ENCODE measurements around the gene CCIN.
A peak's percentile ranks its signal among the peaks of the same experiment; 100 is the strongest.

The CCIN gene

GRCh38 chr9:36193023-36193422 is 23.8 kb downstream of the CCIN start:
- no peak for DNase-seq

GRCh38 chr9:36194326-36195000 is 25.3 kb downstream of the CCIN start:
- DNase-seq, result no peak

DNA sequence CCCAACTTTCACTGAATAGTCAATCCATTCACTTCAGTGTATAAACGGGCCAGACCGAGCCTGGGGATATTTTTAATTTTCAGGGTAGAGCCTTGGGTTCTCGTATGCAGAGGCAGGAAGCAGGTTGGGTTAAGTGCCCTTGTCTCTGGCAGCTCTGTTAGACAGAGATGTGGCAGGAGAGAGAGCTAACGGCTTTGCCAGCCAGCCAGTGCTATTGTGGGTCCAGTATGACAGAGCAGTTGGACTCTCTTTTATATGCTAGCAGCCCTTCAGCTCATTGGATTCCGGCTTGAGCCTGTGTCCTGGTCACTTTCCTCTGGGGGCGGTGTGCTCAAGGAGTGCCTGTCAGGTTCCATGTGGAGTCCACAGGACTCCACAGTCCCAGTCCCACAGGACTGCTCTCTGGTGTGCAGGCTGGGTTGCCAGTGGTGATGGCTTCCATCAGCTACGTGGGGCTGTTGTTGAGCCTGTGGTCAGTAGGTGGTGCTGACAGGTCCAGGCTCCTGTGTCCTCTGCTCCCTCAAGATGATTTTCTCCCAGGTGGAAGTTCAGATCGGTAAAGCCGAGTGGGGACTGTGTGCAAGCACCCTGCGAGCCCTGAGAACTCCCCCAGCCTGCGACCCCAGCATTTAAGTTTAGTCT is 35.8 kb downstream of the CCIN start:
- no peak for DNase-seq

DNA sequence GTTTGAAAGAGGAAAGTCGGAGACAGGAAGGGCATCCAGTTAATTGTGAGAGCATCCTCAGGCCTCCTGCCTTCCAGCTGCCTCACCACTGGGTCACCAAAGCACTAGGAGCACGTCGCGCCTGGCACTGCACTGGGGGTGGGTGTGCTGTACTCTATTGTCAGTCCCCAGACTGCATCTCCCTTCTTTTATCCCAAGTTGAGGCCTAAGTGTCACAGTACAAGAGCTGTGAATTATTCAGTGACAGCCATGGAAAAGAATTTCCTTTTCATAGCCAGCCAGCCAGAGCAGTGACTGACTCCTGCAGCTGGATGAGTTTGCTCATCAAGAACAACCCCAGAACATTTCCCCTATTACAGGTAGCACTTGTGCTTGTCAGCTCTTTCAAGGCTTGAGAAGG is 37.8 kb downstream of the CCIN start:
- peak; percentile 47 for DNase-seq

- peak; percentile 17 for DNase-seq
These were observed 38.4 kb downstream of the CCIN start for GRCh38 chr9:36207546-36208012.

GRCh38 chr9:36208521-36209253 is 39.5 kb downstream of the CCIN start:
- no peak for DNase-seq

- DNase-seq, result no peak
These were observed 41.5 kb downstream of the CCIN start for GRCh38 chr9:36210722-36211121.

DNA sequence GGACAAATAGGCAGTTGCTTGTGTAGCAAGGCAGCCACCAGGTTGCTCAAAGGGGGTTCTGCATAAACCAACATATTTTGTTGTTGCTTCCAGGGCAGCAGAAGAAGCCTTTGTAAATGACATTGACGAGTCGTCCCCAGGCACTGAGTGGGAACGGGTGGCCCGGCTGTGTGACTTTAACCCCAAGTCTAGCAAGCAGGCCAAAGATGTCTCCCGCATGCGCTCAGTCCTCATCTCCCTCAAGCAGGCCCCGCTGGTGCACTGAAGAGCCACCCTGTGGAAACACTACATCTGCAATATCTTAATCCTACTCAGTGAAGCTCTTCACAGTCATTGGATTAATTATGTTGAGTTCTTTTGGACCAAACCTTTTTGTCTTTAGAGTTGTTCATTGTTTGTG is 42.3 kb downstream of the CCIN start:
- no peak for DNase-seq

DNA sequence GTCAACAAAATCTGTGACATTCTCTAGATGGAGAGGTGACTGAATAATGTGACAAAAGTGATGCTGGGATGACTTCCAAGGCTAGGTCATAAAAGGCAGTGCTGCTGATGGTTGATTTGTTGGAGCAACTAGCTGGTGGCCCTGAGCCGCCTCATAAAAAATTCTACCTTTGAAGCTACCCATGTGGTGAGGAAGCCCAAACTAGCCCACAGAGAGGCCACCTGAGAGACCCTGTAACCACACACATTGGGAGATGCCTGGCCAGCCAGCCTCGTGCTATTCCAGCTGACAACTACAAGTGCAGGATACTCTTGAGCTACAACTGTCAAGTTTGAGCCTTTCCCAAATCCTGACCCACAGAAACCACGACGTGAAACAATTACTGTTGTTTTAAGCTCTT is 44.2 kb downstream of the CCIN start:
- DNase-seq, result no peak

DNA sequence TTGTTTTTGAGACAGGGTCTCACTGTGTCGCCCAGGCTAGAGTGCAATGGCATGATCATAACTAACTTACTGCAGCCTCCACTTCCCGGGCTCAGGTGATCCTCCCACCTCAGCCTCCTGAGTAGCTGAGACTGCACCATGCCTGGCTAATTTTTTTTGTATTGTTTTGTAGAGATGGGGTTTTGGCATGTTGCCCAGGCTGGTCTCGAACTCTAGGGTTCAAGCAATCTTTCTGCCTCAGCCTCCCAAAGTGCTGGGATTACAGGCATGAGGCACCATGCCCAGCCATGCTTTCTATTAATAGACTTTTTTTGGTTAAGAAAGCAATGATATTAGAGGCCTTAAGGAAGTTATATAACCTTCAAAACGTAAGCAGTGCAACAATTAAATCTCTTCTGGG is 44.8 kb downstream of the CCIN start:
- no peak for DNase-seq

GRCh38 chr9:36214571-36214970 is 45.4 kb downstream of the CCIN start:
- peak; percentile 23 for DNase-seq

- no peak for DNase-seq
These were observed 48.2 kb downstream of the CCIN start for GRCh38 chr9:36217256-36217968.

DNA sequence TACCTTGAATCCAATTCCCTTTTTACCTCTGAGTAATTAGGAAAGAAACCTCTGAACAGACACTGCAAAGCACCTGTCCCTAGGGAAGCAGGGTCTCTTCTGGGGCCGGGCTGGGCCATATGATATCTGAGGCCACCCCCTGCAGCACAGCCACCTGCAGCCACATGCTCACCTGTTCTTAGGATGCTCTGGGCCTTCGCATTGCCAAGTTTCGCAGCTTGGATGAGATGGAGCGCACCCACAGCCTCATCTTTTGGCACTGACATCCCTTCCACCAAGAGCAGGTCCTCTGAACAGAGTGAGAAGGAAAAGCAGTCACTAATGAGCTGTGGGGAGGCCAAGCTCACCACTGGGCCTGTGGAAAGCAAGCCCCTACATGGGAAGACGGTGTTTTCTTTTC is 48.8 kb downstream of the CCIN start:
- DNase-seq, result no peak

DNA sequence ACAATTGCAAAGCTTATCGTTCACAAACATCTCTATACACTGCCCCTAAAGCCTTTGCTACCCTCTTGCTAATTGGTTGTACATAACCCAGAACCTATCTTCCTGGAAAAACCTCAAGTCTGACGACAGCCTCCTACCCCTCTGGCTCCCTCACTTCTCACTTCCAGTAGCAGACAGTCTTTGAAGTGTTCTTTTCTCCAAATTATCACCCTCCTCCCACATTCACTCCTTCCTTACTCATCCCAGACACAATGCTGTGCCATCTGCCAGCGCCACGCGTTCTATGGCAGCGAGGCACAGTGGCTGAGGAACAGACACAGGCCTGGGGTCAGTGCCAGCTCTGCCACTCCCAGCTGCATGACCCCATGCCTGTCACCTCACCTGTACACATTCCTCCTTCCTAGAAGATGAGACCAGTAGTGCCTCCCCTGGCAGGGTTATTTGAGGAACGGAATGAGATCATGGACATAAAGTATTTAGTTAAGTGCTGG is 49.3 kb downstream of the CCIN start:
- DNase-seq, result no peak

Measured in fibroblast of skin of right quadriceps (primary cell).